HepG2 (cell line): ENCODE results near the gene KIAA0930. TPM values are rescaled to one million over a fixed set of nuclear protein-coding genes. Genes with fewer than 3 reads are reported as not detected.

Source experiments
- ATAC-seq: fragments of 200-7000 bp; cut with Tn5 transposase; 3 replicates; pipeline ENCODE4 v1.9.1; 2020; ENCODE audit warnings: mild to moderate bottlenecking, moderate library complexity
- BruUV-seq: library from RNA; stranded (reverse); fragments of 400-500 nt; replicated peaks from 2 replicates; lab custom pipeline; 2021; lab: Mats Ljungman, UMichigan
- CTCF ChIA-PET: fragments of 300-600 bp; formaldehyde crosslinking; extraction: SDS; loops from one replicate; lab custom pipeline; 2021; ENCODE audit warnings: low total read pairs, inconsistent platforms, low intra/inter-chr PET ratio; lab: Yijun Ruan, JAX
- POLR2A ChIA-PET: fragments of 350-600 bp; sonication (Branson Sonifier 250); formaldehyde crosslinking; loops from one replicate; lab custom pipeline; 2020; ENCODE audit warnings: antibody characterized with exemption, inconsistent platforms; lab: Yijun Ruan, JAX
- DNase-seq: peaks from one replicate; pipeline ENCODE4 v3.0.0-alpha.2; 2015; ENCODE audit warnings: low spot score
- FAIRE-seq: peaks from 3 replicates; lab custom pipeline; 2011; peaks lifted over from hg19 to GRCh38; lab: Jason Lieb, UNC
- H2AFZ ChIP-seq: one replicate; pipeline ENCODE4 v1.6.1; 2011; ENCODE audit warnings: low read length, inconsistent platforms
- H3K27ac ChIP-seq: fragments of 300-600 bp; 3 replicates; pipeline ENCODE4 v1.8.0; 2011; ENCODE audit warnings: mixed run types, mild to moderate bottlenecking, mixed read lengths, low read length, inconsistent platforms; ENCODE audit not compliant: insufficient read depth; ENCODE audit errors: extremely low read length
- H3K27me3 ChIP-seq, 2 experiments: fragments of 200-600 bp in 1 of 2; 2 replicates in 1 of 2; 3 replicates in 1 of 2; pipeline versions ENCODE4 v1.6.0 to v1.8.0; 2011; ENCODE audit warnings: low read length in 2 of 2, mild to moderate bottlenecking in 2 of 2, moderate library complexity in 2 of 2, inconsistent platforms in 1 of 2; ENCODE audit not compliant: insufficient read depth in 2 of 2, control insufficient read depth in 1 of 2
- H3K36me3 ChIP-seq, 2 experiments: fragments of 200-600 bp in 1 of 2; replicated peaks in 1 of 2; 2 replicates in 1 of 2; 3 replicates in 1 of 2; pipeline versions ENCODE4 v1.5.1 to v1.8.0; 2011; ENCODE audit warnings: low read length in 2 of 2, inconsistent platforms in 1 of 2; ENCODE audit not compliant: insufficient read depth in 2 of 2, control insufficient read depth in 1 of 2
- H3K4me1 ChIP-seq: 2 replicates; pipeline ENCODE4 v1.5.1; 2012; ENCODE audit warnings: low read length, inconsistent platforms; ENCODE audit not compliant: insufficient read depth
- H3K4me2 ChIP-seq: 2 replicates; pipeline ENCODE4 v1.6.0; 2011; ENCODE audit warnings: low read depth, low read length, inconsistent platforms
- H3K4me3 ChIP-seq, 3 experiments: fragments of 200-600 bp in 1 of 3; sonication (generic), shearing (Covaris generic) in 1 of 3; replicated peaks in 1 of 3; 2 replicates each; pipeline ENCODE4 v1.5.1; 2011 to 2016; ENCODE audit warnings: low read length in 3 of 3, inconsistent platforms in 2 of 3, low read depth in 2 of 3, mild to moderate bottlenecking in 2 of 3, control low read depth in 1 of 3, mixed read lengths in 1 of 3; ENCODE audit not compliant: insufficient read depth in 1 of 3
- H3K79me2 ChIP-seq: one replicate; pipeline ENCODE4 v1.6.1; 2011; ENCODE audit warnings: low read length, inconsistent platforms; ENCODE audit not compliant: insufficient read depth
- H3K9ac ChIP-seq: 2 replicates; pipeline ENCODE4 v1.6.0; 2011; ENCODE audit warnings: mild to moderate bottlenecking, low read depth, low read length, inconsistent platforms; ENCODE audit not compliant: insufficient read depth
- H3K9me3 ChIP-seq: 2 replicates; pipeline ENCODE4 v1.5.1; 2012; ENCODE audit warnings: mild to moderate bottlenecking, low read length
- H4K20me1 ChIP-seq: 2 replicates; pipeline ENCODE4 v1.6.0; 2011; ENCODE audit warnings: inconsistent platforms, mild to moderate bottlenecking, low read length, moderate library complexity; ENCODE audit not compliant: insufficient read depth
- AGO1 ChIP-seq: fragments of 200-400 bp; formaldehyde crosslinking; IDR thresholded peaks from 2 replicates; pipeline ENCODE4 v1.6.1; 2017; ENCODE audit warnings: mild to moderate bottlenecking, low read depth, low read length, moderate library complexity; ENCODE audit not compliant: poor library complexity, severe bottlenecking
- FIP1L1 ChIP-seq: fragments of 200-400 bp; formaldehyde crosslinking; IDR thresholded peaks from 2 replicates; pipeline ENCODE4 v1.6.1; 2018; ENCODE audit warnings: low read depth, mild to moderate bottlenecking, low read length, moderate library complexity, borderline replicate concordance; ENCODE audit not compliant: insufficient read depth
- HNF4G ChIP-seq, 2 experiments: sonication (generic) in 1 of 2; formaldehyde crosslinking in 1 of 2; IDR thresholded peaks; 2 replicates each; pipeline versions ENCODE4 v1.4.0 to v1.6.1; 2011 to 2020; ENCODE audit warnings: borderline replicate concordance in 2 of 2, low read depth in 2 of 2, mild to moderate bottlenecking in 2 of 2, low read length in 1 of 2, missing genetic modification reagents in 1 of 2, moderate library complexity in 1 of 2
- KLF16 ChIP-seq, 2 experiments: sonication (generic) in 1 of 2; formaldehyde crosslinking in 1 of 2; IDR thresholded peaks; 2 replicates each; pipeline versions ENCODE4 v1.6.1 to v1.8.0; 2016 to 2023; ENCODE audit warnings: missing genetic modification reagents in 2 of 2, missing compliant biosample characterization in 1 of 2
- PAX8 ChIP-seq: sonication (generic); formaldehyde crosslinking; IDR thresholded peaks from 2 replicates; pipeline ENCODE4 v1.8.0; 2022; ENCODE audit warnings: mild to moderate bottlenecking, missing genetic modification reagents, borderline replicate concordance
- PAXIP1 ChIP-seq: sonication (generic); formaldehyde crosslinking; conservative IDR thresholded peaks from 2 replicates; pipeline ENCODE4 v1.4.0; 2020; ENCODE audit warnings: mild to moderate bottlenecking, missing genetic modification reagents, moderate library complexity
- THAP8 ChIP-seq: sonication (generic); formaldehyde crosslinking; IDR thresholded peaks from 2 replicates; pipeline ENCODE4 v1.5.1; 2020; ENCODE audit warnings: missing genetic modification reagents, mild to moderate bottlenecking, borderline replicate concordance
- TRIM24 ChIP-seq: sonication (generic); formaldehyde crosslinking; IDR thresholded peaks from 2 replicates; pipeline ENCODE4 v1.8.0; 2022; ENCODE audit warnings: mild to moderate bottlenecking, missing genetic modification reagents
- ZBTB38 ChIP-seq: sonication (generic); formaldehyde crosslinking; IDR thresholded peaks from 2 replicates; pipeline ENCODE4 v1.5.1; 2020; ENCODE audit warnings: mild to moderate bottlenecking, missing genetic modification reagents
- ZNF121 ChIP-seq: sonication (generic); formaldehyde crosslinking; IDR thresholded peaks from 2 replicates; pipeline ENCODE4 v1.5.0; 2020; ENCODE audit warnings: mild to moderate bottlenecking, missing genetic modification reagents
- ZNF276 ChIP-seq: sonication (generic); formaldehyde crosslinking; IDR thresholded peaks from 2 replicates; pipeline ENCODE4 v1.4.0; 2020; ENCODE audit warnings: mild to moderate bottlenecking, low read depth, missing genetic modification reagents
- ZNF317 ChIP-seq: sonication (generic); formaldehyde crosslinking; IDR thresholded peaks from 2 replicates; pipeline ENCODE4 v1.5.0; 2020; ENCODE audit warnings: mild to moderate bottlenecking, missing genetic modification reagents
- ZNF329 ChIP-seq: sonication (generic); formaldehyde crosslinking; IDR thresholded peaks from 2 replicates; pipeline ENCODE4 v1.9.0; 2021; ENCODE audit warnings: low read depth, mild to moderate bottlenecking, missing genetic modification reagents
- ZNF430 ChIP-seq: sonication (generic); formaldehyde crosslinking; IDR thresholded peaks from 2 replicates; pipeline ENCODE4 v1.9.0; 2021; ENCODE audit warnings: mild to moderate bottlenecking, missing genetic modification reagents
- ZNF75D ChIP-seq: sonication (generic); formaldehyde crosslinking; IDR thresholded peaks from 2 replicates; pipeline ENCODE4 v1.8.1; 2023; ENCODE audit warnings: missing genetic modification reagents, mild to moderate bottlenecking, borderline replicate concordance
- WGBS: methylation state at CpG from one replicate; pipeline ENCODE4 v1.1.6; 2017; ENCODE audit warnings: low lambda C conversion rate; 5-methylcytosine and 5-hydroxymethylcytosine counted together
- in situ Hi-C: cut with HindIII; loops from 2 replicates; pipeline ENCODE4 v1.10.0; 2017; ENCODE audit warnings: low pct_unique_long_range_greater_than_20kb; ENCODE audit not compliant: extremely low pct_ligation_motif_present
- intact Hi-C: fragments of 100-400 bp; cut with micrococcal nuclease; formaldehyde crosslinking; loops from one replicate; pipeline ENCODE4 v1.10.0; 2022; ENCODE audit not compliant: unreplicated experiment
- polyA plus RNA-seq, 8 experiments: library from polyadenylated mRNA; depleted of rRNA in 3 of 8; stranded (reverse) in 7 of 8; unstranded in 1 of 8; fragments of >200 nt; fragmentation: Illumina TruSeq in 4 of 8; extraction: Trizol in 4 of 8; gene quantifications; 2 replicates each; pipeline versions ENCODE4 v1.2.1 to v1.2.3, GENCODE V29; 2011 to 2016; ENCODE audit warnings: low read depth in 4 of 8, missing spikeins in 1 of 8, mixed read lengths in 1 of 8; ENCODE audit not compliant: insufficient read depth in 1 of 8
- total RNA-seq, 5 experiments: library from RNA; depleted of rRNA; stranded (reverse); fragments of >200 nt; fragmentation: Illumina TruSeq; extraction: Trizol; gene quantifications; 2 replicates each; pipeline ENCODE4 v1.2.3, GENCODE V29; 2016; ENCODE audit warnings: low read depth in 1 of 5

KIAA0930 gene
- total and polyA plus RNA-seq, 2 of the 13 experiments (the other 11 are each of a cell fraction or from before 2014, with no cell fraction given) = 27.0 to 38.2 TPM

GRCh38 chr22:45237065-45237990 is 3.4 kb downstream of the KIAA0930 start:
- DNase-seq (peak; percentile 39), ATAC-seq (peak; percentile 84), FAIRE-seq (peak; percentile 82)
- peak overlapping the region; percentile 24; the same call in 1 of the 2 replicates for H3K9ac ChIP-seq
- in situ Hi-C loops = no loop called here
- POLR2A ChIA-PET = interaction anchor here (3.0 kb wide), 1 partner anchor 9 kb away, joined by 11 read pairs; no protein-coding TSS in a partner anchor
- no peaks in the 10 kb centered on the region for H3K27me3 ChIP-seq
- peak overlapping the region in 1 of 3 experiments; percentile 42; a peak in 1 of 6 replicates for H3K4me3 ChIP-seq
- peak overlapping the region; percentile 45 for H3K4me2 ChIP-seq
- peaks cover 6% of the 10 kb centered on the region in 2 experiments; a peak in 3 of 5 replicates for H3K36me3 ChIP-seq
- H3K79me2 ChIP-seq = peaks cover 26% of the 10 kb centered on the region
- no TSS peak for BruUV-seq
- CTCF ChIA-PET = no interaction called here
- H4K20me1 ChIP-seq = peaks cover 11% of the 10 kb centered on the region; the same call in 1 of the 2 replicates
- H3K9me3 ChIP-seq = no peaks in the 10 kb centered on the region
- WGBS = 70% methylated on average over 11 of the region's 15 CpGs
- no peak overlapping the region for H2AFZ ChIP-seq
- H3K27ac ChIP-seq = peak overlapping the region; percentile 21
- peaks cover 71% of the 10 kb centered on the region for H3K4me1 ChIP-seq
- intact Hi-C loops = no loop called here
- no peak for TF ChIP-seq ZNF75D (CRISPR knock-in tag)
- TF ChIP-seq ZNF276 (CRISPR knock-in tag) = no peak
- TF ChIP-seq HNF4G (IDR thresholded peaks at IDR 0.05; ENCODE audit: borderline replicate concordance, low read depth, low read length) = peak; percentile 56; the same call in 1 of the 2 replicates
- TF ChIP-seq HNF4G (CRISPR knock-in tag; IDR thresholded peaks at IDR 0.05; ENCODE audit: borderline replicate concordance, low read depth) = no peak
- TF ChIP-seq FIP1L1 = no peak
- no peak for TF ChIP-seq ZNF121 (CRISPR knock-in tag)
- TF ChIP-seq ZNF317 = peak; percentile 79; the same call in 1 of the 2 replicates
- TF ChIP-seq KLF16 (CRISPR knock-in tag; IDR thresholded peaks at IDR 0.05) = no peak
- no peak for TF ChIP-seq ZNF430 (CRISPR knock-in tag)
- no peak for TF ChIP-seq AGO1
- no peak for TF ChIP-seq THAP8 (CRISPR knock-in tag)
- TF ChIP-seq PAXIP1 = peak; percentile 32; the same call in 1 of the 2 replicates
- no peak for TF ChIP-seq ZNF329 (CRISPR knock-in tag)
- no peak for TF ChIP-seq PAX8 (CRISPR knock-in tag)
- TF ChIP-seq TRIM24 = no peak
- 0 out of 2 replicates have a peak, but pooled peaks have one; percentile 20 for TF ChIP-seq ZBTB38
